GM18508 (cell line): ENCODE data around the gene INHBE.

Source experiments
- ATAC-seq: cut with Tn5 transposase; IDR thresholded peaks from one replicate; pipeline ENCODE4 v1.9.1; 2021; ENCODE audit warnings: moderate number of reproducible peaks; ENCODE audit not compliant: insufficient read depth, unreplicated experiment

The INHBE gene

DNA sequence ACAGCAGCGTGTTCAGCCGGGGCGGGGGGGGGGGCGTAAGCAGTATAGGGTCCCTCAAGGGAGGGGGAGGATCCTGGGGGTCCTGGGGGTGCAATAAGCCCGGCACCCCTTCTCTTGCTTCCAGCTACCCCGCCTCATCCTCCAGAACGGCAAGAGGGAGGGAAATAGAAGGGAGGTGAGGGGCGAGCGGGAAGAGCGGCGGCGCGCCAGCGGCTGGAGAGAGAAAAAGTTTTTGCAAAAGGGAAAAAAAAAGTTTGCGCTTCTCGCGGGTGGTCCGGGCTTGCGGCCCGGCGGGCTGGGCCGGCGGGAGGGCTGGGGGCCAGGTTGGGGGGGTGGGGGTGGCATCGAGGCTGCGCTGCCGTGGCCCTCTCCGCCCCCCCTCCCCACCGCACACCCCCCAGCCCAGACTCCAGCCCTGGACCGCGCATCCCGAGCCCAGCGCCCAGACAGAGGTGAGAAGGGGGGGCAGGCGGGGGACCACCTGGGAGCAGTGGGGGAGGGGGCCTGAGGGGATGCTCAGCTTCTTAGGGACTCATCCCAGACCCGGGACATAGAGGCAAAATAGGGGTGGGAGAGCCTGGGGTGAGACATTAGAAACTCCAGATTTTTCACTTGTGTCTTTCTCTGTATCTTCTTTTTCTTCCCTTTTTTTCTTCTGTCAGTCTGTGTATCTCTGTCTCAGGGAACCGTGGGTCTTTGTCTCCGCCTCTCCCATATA is 4.8 kb downstream of the INHBE start, which contains the start of gene GLI1:
Gene GLI1 (plus strand): TSS at position 36 of the 718 bp plus-strand sequence. CDS start 3,907 bp downstream, outside the sequence.
- ATAC-seq = no peak

DNA sequence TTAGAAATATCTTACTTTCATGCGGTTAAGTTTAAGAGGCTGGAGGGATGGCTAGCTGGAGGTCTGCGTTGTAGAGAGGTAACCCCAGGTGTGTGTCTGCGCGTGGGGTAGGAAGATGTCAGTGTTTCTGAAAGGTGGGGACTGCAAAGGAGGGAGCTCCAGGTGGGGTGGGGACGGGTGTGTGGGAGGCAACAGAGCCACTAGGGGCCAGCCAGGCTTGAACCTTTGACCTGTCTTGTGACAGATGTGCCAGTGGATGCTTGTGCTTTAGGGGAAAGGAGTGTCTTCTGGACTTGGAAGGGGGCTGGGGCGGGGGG is 5.3 kb downstream of the INHBE start:
- ATAC-seq = no peak

DNA sequence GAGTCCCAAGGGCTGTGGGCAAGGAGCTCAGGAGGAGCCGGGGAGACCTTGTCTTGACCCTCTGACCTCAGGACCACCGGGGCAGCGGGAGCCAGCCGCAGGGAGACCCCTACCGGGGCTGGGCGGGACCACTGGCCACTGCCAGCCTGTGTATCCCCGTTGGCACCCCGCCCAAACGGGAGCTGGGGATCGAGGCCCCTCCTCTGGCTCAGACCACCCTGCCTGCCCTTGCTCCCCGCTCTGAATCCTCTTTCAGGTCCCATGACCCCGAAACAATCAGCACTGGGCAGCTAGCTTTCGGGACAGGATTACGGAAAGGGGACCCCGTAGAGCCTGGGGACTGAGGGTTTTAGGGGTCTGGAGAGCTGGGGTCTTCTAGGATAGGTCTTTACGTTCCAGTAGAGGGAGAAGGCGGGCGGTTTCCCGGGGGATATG is 5.8 kb downstream of the INHBE start:
- ATAC-seq = no peak

DNA sequence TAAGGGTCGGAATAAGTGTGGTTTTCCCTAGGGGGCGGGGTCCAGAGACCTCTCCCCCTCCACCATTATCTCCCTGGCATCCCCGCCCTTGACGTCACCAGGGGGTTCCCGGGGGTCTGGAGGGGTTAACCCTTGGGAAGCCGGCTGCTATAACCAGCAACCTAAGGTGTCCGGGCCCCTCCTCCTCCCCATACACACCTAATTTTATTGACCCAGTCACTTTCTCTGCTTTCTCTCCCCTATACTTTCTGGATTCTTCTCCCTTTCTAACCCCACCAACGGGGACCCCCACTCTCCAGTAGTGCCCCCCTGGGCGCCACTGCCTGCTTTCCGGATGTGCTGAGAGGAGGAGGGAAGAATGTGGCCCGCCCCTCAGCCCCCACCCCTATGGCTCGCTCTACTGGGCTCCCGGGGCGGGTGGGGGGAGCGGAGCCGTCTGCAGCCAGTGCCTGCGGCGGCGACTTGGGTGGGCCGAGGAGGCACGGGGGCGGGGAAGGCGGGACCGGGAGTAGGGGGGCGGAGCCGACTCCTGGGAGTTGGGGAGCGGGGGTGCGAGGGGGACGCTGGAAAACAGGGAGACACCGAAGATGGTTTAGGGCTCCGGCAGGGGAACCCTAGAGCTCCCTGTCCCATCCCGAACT is 6.3 kb downstream of the INHBE start:
- no peak for ATAC-seq

DNA sequence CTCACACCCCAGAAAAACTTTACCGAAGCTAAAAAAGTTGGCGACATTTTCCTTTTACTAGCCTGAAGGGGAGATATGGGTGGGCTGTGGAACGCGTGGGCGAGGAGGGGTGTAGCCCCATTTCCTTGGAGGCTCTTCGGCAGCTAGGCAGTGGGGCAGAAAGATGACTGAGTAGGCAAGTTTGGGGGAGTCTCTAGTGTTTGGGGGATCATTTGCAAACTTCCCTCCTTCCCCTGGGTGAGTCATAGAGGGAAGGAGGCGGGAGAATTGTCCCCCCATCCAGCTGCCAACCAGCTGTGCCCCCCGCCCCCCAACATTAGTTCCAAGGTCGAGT is 6.8 kb downstream of the INHBE start:
- no peak for ATAC-seq

DNA sequence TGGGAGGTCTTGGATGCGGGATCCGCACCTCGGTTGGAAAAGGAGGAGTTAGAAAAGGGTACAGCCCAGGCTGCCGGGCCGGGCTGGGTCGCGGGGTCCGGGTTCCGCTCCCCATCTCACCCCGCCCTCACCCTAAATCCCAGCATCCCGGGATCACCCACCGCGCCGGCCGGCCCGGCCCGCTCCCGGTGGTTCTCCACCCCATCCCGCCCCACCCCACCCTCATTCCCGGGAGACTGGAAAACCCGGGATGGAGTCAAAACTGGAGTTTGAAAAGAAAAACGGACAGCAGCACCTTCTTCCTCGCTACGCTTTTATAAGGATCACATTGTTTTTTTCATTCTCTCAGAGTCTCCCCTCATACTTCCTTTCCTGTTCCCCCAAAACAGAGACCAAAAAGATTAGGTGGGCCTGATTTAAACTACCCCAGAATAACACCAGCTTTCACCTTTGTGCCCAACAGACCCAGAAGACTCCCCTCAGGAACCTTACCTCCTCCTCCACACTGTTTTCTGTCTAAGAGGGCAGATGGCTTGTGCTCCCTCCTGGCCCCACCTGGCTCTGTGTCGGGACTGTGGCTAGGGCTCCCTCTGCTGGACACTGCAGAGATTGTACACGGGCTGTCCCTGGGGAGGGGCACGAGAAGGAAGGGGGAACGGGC is 7.3 kb downstream of the INHBE start:
- peak; percentile 54 for ATAC-seq

DNA sequence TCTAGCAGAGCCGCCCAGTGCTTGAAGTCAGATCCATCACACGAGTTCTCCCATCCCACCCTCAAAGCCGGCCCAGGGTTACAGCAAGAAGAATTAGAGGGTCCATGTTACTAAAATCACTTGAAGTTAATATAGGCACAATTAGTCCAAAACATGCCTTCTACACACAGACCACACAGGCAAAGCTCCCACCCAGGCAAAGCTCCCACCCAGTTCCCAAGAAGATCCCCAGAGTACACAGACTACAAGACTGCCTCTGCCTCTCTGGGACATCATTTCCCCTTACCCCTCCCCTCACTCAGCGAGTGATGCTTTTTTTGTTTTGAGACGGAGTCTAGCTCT is 7.8 kb downstream of the INHBE start:
- no peak for ATAC-seq

DNA sequence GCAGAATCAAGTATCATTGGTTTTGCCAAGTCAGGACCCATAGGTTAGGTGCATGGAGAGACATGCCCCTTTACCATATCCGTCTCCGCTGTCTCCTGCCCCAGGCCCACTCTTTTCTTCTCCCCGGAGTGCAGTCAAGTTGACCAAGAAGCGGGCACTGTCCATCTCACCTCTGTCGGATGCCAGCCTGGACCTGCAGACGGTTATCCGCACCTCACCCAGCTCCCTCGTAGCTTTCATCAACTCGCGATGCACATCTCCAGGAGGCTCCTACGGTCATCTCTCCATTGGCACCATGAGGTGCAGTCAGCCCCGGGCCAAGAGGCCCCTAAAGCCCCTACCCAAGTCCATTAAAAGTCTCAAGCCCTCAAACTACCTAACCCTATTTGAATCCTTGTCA is 9.5 kb downstream of the INHBE start:
- ATAC-seq = no peak

DNA sequence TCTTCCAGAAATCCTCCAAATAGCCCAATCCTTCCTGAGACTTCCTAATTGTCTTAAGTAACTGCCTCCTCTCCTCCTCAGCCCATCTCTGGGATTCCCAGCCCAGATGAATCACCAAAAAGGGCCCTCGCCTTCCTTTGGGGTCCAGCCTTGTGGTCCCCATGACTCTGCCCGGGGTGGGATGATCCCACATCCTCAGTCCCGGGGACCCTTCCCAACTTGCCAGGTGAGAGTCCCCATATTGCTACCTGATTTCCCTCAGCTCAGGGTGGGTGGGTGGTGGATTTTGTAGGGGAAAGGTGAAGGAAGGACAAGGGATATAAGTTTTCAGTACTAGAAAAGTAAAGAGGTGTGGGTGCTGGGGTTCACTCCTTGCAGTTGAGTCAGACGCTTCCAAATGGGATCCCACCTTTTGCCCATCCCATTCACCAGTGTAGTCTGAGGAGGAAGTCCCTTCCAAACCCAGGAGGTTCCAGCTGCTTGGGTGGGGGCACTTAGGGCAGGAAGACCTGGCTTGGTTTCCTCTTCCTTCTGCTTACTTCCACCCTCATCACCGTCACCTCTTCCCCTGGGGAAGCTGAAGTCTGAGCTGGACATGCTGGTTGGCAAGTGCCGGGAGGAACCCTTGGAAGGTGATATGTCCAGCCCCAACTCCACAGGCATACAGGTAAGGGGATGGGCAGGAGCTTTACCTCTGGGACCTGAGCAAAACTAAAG is 10.1 kb downstream of the INHBE start:
- ATAC-seq = no peak

DNA sequence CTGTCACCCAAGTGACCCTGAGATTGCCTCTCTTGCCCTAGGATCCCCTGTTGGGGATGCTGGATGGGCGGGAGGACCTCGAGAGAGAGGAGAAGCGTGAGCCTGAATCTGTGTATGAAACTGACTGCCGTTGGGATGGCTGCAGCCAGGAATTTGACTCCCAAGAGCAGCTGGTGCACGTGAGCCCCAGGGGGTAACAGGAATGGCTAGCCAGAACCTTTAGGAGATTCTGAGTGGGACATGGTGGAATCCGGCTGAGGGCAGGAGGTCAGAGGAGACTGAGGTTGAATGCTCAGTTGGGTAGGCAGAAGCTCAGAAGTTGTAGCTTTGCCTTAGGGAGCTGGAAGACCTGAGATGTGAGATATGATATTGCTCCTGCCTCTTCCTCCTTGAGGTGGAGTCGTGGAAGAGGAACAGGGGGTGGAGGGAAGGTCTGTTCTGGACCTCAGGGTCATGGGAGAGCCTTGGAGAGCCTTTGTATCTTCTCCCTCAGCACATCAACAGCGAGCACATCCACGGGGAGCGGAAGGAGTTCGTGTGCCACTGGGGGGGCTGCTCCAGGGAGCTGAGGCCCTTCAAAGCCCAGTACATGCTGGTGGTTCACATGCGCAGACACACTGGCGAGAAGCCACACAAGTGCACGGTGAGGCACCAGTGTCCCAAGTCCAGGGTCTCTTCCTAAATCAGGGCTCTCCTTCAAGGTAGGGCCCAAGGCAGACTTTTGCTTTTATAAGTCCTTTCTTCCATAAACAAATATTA is 10.8 kb downstream of the INHBE start:
- ATAC-seq = no peak

DNA sequence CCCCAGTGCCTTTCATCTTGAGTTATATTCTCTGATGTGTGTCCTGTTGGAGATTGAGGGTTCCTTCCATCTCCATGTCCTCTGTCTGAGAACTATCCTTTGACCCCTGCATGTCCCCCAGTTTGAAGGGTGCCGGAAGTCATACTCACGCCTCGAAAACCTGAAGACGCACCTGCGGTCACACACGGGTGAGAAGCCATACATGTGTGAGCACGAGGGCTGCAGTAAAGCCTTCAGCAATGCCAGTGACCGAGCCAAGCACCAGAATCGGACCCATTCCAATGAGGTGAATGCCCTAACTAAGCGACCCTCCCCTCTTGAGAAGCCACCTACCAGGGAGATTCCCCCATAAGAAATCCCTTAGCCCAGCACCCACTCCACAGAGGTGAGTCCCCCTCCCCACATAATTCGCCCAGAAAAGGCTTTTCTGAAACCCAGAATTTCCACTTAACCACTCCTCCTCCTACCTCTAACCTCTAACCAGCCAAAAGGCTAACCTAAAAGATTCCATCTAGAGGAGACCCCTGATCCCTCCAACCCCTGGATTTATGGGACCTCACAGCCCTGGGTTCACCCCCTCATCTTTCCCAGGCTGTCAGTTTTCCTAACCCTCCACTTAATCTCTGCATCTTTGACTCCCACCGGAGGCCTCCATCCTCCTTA is 12.2 kb downstream of the INHBE start:
- ATAC-seq = no peak

DNA sequence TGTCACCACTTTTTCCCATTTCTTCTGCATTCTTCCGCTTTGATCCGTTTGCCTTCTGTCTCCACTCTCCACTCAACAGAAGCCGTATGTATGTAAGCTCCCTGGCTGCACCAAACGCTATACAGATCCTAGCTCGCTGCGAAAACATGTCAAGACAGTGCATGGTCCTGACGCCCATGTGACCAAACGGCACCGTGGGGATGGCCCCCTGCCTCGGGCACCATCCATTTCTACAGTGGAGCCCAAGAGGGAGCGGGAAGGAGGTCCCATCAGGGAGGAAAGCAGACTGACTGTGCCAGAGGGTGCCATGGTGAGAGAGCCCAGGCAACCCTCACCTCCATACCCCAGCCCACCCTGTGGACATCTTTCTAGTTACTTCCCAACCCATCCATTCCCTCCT is 12.8 kb downstream of the INHBE start:
- ATAC-seq = no peak

DNA sequence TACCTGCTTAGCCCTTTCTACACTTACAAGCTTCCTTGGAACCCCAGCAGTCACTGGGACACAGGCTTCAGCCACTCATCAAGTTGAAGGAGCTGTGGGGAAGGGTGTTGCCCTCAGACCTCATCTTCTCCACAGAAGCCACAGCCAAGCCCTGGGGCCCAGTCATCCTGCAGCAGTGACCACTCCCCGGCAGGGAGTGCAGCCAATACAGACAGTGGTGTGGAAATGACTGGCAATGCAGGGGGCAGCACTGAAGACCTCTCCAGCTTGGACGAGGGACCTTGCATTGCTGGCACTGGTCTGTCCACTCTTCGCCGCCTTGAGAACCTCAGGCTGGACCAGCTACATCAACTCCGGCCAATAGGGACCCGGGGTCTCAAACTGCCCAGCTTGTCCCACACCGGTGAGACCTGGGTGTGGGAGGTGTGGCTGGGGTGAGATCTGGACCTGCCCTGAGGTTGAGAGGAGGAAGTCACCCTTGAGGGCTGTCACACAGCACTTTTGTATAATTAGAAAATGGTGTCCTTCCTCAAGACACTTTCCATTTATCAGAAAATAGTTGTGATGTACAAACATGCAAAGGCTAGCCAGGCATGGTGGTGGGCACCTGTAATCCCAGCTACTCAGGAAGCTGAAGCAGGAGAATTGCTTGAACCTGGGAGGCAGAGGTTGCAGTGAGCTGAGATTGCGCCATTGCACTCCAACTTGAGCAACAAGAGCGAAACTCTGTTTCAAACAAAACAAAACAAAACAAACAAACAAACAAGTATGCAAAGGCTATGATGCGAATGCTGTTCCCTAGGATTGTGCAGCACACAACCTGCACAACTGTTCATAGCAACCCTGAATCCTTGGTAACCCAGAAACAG is 14.4 kb downstream of the INHBE start:
- ATAC-seq = no peak

DNA sequence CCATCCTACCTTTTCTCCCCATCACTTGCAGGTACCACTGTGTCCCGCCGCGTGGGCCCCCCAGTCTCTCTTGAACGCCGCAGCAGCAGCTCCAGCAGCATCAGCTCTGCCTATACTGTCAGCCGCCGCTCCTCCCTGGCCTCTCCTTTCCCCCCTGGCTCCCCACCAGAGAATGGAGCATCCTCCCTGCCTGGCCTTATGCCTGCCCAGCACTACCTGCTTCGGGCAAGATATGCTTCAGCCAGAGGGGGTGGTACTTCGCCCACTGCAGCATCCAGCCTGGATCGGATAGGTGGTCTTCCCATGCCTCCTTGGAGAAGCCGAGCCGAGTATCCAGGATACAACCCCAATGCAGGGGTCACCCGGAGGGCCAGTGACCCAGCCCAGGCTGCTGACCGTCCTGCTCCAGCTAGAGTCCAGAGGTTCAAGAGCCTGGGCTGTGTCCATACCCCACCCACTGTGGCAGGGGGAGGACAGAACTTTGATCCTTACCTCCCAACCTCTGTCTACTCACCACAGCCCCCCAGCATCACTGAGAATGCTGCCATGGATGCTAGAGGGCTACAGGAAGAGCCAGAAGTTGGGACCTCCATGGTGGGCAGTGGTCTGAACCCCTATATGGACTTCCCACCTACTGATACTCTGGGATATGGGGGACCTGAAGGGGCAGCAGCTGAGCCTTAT is 15.3 kb downstream of the INHBE start:
- ATAC-seq = no peak

DNA sequence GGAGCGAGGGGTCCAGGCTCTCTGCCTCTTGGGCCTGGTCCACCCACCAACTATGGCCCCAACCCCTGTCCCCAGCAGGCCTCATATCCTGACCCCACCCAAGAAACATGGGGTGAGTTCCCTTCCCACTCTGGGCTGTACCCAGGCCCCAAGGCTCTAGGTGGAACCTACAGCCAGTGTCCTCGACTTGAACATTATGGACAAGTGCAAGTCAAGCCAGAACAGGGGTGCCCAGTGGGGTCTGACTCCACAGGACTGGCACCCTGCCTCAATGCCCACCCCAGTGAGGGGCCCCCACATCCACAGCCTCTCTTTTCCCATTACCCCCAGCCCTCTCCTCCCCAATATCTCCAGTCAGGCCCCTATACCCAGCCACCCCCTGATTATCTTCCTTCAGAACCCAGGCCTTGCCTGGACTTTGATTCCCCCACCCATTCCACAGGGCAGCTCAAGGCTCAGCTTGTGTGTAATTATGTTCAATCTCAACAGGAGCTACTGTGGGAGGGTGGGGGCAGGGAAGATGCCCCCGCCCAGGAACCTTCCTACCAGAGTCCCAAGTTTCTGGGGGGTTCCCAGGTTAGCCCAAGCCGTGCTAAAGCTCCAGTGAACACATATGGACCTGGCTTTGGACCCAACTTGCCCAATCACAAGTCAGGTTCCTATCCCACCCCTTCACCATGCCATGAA is 16.0 kb downstream of the INHBE start:
- no peak for ATAC-seq

DNA sequence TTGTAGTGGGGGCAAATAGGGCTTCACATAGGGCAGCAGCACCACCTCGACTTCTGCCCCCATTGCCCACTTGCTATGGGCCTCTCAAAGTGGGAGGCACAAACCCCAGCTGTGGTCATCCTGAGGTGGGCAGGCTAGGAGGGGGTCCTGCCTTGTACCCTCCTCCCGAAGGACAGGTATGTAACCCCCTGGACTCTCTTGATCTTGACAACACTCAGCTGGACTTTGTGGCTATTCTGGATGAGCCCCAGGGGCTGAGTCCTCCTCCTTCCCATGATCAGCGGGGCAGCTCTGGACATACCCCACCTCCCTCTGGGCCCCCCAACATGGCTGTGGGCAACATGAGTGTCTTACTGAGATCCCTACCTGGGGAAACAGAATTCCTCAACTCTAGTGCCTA is 16.6 kb downstream of the INHBE start:
- ATAC-seq = no peak

DNA sequence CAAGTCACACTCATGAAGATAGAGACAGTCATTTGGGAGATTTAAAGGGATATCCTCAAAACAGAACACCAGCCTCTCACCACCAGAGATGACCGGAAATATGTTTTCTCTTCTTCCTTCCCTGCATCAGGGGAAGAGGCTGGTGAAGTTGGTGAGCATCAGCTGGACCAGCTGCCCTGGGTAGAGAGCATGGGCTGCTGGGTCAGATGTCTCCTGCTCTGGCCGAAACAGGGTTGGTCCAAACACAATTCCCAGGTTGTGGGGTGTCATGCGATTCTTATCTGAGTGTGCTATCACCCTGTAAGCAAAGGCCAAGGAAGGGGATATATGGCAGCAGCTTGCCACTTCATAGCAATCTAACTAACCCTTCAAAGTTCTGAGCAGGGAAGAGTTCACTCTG is 17.3 kb downstream of the INHBE start:
- ATAC-seq = no peak

DNA sequence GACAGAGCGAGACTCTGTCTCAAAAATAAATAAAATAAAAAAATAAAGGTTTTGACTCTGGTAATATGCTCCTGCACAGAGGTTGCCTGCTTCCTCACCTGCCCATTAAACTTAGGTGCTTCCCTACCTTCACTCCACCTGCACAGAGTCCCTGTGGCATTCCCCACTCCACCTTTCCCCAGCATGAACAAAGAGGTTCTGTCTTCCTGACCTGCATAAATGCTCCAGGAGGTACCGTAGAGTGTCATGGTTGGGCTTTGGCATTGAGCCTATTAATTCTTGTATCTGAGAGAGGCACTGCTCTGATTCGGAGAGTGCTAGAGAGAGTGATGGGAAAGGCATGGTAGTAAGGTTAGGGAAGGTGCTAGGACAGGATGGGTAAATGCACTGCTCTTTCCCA is 18.3 kb downstream of the INHBE start:
- ATAC-seq = no peak
